HG03196 (cell line): ENCODE measurements around the gene WDR5.

ENCODE experiments used
- ATAC-seq: cut with Tn5 transposase; IDR thresholded peaks from one replicate; pipeline ENCODE4 v1.9.1; 2021; ENCODE audit not compliant: unreplicated experiment

The WDR5 gene

GRCh38 chr9:134157378-134157885, 21.6 kb downstream of the WDR5 start:
- no peak for ATAC-seq

- ATAC-seq, result no peak
Measured at GRCh38 chr9:134158242-134158641, 22.4 kb downstream of the WDR5 start.

GRCh38 chr9:134158753-134159392, 23.0 kb downstream of the WDR5 start:
- ATAC-seq, result no peak

GRCh38 chr9:134159566-134160245, 23.8 kb downstream of the WDR5 start:
- no peak for ATAC-seq

- no peak for ATAC-seq
Measured at GRCh38 chr9:134161647-134162046, 25.8 kb downstream of the WDR5 start.

GRCh38 chr9:134162212-134162775, 26.4 kb downstream of the WDR5 start:
- no peak for ATAC-seq

GRCh38 chr9:134162926-134163370, 27.1 kb downstream of the WDR5 start:
- ATAC-seq, result no peak

GRCh38 chr9:134163371-134164196, 27.7 kb downstream of the WDR5 start:
- ATAC-seq, result no peak

- no peak for ATAC-seq
Measured at GRCh38 chr9:134164879-134165278, 29.0 kb downstream of the WDR5 start.

GRCh38 chr9:134165357-134166315, 29.8 kb downstream of the WDR5 start:
- ATAC-seq, result no peak

- no peak for ATAC-seq
Measured at GRCh38 chr9:134166374-134166773, 30.5 kb downstream of the WDR5 start.

- ATAC-seq, result no peak
Measured at GRCh38 chr9:134167530-134167931, 31.6 kb downstream of the WDR5 start.

- ATAC-seq, result no peak
Measured at GRCh38 chr9:134168757-134169550, 33.1 kb downstream of the WDR5 start.

- no peak for ATAC-seq
Measured at GRCh38 chr9:134169724-134170401, 34.0 kb downstream of the WDR5 start.

GRCh38 chr9:134170532-134171315, 34.8 kb downstream of the WDR5 start:
- no peak for ATAC-seq

GRCh38 chr9:134171316-134172197, 35.7 kb downstream of the WDR5 start:
- ATAC-seq, result no peak
